Coronary artery (tissue), 2 donors: ENCODE data around the gene SETD3.

Source experiments
- DNase-seq: peaks from one replicate; pipeline ENCODE4 v3.0.0-alpha.2; 2017; ENCODE audit warnings: low spot score
- H3K27ac ChIP-seq, 2 donors: fragments of 200-600 bp; sonication (generic); one replicate each; pipeline ENCODE4 v1.5.1; 2016 to 2019
- H3K4me3 ChIP-seq: fragments of 200-600 bp; sonication (generic); 2 replicates; pipeline ENCODE4 v1.5.1; 2016; ENCODE audit warnings: mild to moderate bottlenecking, moderate library complexity
- CTCF ChIP-seq: fragments of 200-600 bp; sonication (generic); IDR thresholded peaks from one replicate; pipeline ENCODE4 v1.5.1; 2019; ENCODE audit warnings: antibody characterized with exemption

SETD3 gene

DNA sequence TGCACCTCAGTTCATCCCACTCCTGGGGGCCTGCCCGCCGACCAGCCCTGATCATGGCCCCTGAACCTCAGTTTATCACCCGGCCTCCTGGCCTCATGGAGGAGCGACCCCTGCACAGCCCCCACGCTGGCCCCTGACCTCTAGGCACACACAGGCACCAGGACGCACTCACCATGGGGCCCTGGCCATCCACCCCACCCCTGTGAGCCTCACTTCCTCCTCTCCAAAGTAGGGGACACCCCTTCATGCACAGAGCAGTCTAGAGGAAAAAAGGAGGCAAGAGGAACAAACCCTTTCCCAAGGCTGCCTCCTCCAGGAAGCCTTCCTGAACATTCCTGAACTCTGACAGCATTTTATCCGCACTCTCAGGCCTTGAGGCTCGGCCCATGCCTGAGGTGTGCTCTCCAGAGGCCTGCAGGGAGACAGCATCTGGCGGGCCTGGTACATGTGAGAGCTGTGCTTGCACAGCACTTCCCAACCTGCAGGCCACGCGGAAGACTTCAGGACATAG is 40.0 kb upstream of the SETD3 start:
- DNase-seq = no peak
- H3K4me3 ChIP-seq = no peak overlapping the region
- TF ChIP-seq CTCF = no peak
- no peak overlapping the region for H3K27ac ChIP-seq

- no peak for TF ChIP-seq CTCF
- no peak overlapping the region for H3K27ac ChIP-seq
- H3K4me3 ChIP-seq = no peak overlapping the region
- DNase-seq = no peak
Observed at GRCh38 chr14:99519931-99520421, 39.3 kb upstream of the SETD3 start.

DNA sequence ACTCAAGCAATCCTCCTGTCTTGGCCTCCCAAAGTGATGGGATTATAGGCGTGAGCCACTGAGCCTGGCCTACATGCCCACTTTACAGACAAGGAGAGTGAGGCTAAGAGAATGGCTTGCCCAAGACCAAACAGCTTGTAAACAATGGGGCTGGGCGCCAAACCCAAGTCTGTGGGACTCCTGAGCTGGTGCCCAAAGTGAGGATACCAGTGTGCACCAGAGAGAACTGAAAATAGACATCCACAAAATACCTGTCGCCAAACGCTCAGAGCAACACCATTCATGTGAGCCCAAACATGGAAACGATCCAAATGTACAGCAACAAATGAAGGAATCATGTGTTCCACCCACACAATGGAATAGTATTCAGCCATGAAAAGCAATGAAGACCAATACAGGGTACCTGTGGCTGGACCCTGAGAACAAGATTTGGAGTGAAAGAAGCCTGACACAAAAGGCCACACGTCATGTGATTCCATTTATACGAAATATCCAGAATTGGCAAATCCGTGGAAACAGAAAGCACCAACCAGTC is 38.8 kb upstream of the SETD3 start:
- no peak for TF ChIP-seq CTCF
- no peak for DNase-seq

GRCh38 chr14:99518441-99519346 is 38.0 kb upstream of the SETD3 start:
- Histone ChIP-seq H3K4me3 (no peak overlapping the region), H3K27ac (no peak overlapping the region)
- peak; percentile 90 for TF ChIP-seq CTCF
- no peak for DNase-seq

More for the DNA sequence above, 38.8 kb upstream of the SETD3 start:
- Histone ChIP-seq H3K27ac (no peak overlapping the region), H3K4me3 (no peak overlapping the region)

- no peak overlapping the region for H3K4me3 ChIP-seq
- TF ChIP-seq CTCF = no peak
- DNase-seq = no peak
- no peak overlapping the region for H3K27ac ChIP-seq
Observed at GRCh38 chr14:99517643-99518381, 37.2 kb upstream of the SETD3 start.

DNA sequence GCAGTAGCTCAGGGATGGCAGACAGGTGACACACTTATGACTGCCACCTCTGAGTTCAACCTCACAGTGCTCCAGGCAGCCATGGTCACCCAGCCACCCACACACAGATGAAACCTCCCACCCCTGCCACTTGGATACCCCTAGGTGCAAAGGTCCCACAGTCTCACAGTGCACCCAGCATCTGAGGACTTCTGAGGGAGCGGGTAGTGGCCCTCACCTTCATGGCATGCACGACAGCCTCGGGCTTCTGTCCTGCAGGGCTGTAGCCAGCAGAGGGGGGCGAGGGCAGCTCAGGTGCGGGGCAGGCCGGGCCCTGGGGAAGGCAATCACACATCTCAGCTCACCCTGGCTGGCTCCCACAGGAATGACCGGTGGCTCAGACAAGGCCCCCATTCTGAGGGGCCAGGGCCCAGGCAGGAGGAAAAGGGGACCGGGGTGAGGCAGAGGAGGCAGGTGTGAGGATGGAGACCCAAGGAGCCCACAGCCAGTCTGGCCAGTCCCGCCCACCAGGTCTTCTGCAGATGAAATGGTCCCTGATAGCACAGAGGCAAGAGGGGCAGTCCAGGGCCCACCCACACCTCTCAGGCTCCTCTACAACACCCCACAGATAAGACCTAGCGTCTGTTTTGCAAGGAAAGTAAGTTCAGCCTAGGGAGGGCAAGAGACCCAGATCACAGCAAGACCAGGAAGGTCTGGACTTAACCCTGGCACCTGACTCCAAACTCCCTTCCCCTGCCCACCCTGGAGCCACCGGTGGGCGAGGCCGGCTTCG is 36.4 kb upstream of the SETD3 start:
- TF ChIP-seq CTCF = no peak
- H3K27ac ChIP-seq = no peak overlapping the region
- H3K4me3 ChIP-seq = no peak overlapping the region
- DNase-seq = peak; percentile 60
